SIG-M5 treated with dmso at 0.1 percent for 504 hours (cell line): ENCODE measurements around the gene CTNNBIP1.

Experiments used
- DNase-seq: peaks from one replicate; lab custom pipeline; 2025; ENCODE audit not compliant: unreplicated experiment; lab: John Stamatoyannopoulos, UW

Gene CTNNBIP1

GRCh38 chr1:9905010-9905409 is 5.1 kb downstream of the CTNNBIP1 start:
- no peak for DNase-seq

GRCh38 chr1:9904596-9904995 is 5.5 kb downstream of the CTNNBIP1 start:
- no peak for DNase-seq

DNA sequence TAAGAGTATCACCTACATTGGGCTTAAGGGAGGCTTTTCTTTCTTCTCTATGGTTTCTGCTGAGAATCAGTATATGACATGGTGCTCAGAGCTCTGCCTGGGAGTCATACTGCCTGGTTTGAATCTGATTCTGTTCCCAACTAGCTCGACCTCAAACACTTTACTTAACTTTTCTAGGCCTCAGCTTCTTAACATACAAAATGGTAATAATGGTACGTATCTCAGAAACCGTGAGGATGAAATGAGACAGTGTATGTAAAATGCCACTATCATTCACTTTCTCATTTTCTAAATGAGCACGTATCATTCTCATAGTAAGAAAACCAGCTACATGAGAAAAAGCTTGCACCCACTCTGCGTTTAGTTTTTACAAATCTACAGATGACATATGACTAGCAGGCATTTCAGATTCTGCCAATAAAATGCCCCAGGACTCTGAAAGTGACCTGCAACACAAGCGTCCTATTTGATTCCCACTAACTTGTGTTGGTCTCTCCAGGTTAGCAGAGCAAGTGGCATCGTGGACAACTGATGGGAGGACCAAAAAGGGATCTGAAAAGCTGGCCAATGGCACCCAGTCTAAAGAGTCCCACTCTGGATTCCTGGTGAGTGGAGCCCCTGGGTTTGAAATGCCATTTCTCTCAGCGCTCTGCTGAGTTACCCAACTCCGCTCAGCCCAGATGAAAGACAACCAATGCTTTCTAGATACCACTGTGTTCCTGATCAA is 6.1 kb downstream of the CTNNBIP1 start:
- DNase-seq = no peak

- no peak for DNase-seq
These were observed 8.0 kb downstream of the CTNNBIP1 start for GRCh38 chr1:9902060-9902452.

DNA sequence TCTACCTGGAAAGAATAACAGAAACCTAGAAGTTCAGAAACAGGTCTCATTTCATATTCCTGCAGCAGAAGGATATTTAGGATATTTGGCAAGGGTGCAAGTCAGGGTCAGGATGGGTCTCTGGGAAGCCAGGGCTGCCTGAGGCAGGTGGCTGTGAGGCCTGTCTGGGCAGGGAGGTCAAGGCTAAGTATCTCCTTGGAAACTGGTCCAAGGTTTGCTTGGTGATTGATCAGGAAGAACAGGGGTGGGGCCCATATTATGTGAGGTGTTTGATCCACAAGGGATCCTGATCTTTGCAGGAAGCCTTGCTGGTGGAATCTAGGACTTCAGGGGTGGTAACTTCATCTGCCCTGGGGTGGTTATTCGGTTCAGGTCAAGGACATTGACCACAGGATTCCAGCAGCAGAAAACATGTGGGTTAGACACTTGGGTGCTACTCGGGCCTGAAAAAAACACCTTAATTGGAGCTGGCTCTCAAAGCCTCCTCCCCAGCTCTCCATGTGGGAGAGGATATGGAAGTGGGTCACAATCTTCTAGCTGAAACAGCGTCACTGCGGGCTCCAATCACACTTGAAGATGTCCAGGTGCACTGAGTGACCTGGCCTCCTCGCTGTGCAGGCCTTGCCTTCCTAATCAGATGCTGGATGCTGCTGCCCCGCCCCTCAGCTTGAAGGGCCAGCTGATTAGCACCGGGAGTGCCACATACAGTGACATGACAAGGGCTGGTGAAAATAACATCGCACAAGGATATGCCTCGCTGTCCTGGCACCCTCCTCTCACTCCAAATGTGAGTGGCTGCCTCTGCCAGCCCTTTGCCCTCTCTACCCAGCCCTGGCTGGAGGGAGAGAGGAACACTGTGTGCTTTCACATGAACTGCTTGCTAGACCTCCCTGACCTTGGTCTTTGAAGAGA is 8.7 kb downstream of the CTNNBIP1 start:
- no peak for DNase-seq

DNA sequence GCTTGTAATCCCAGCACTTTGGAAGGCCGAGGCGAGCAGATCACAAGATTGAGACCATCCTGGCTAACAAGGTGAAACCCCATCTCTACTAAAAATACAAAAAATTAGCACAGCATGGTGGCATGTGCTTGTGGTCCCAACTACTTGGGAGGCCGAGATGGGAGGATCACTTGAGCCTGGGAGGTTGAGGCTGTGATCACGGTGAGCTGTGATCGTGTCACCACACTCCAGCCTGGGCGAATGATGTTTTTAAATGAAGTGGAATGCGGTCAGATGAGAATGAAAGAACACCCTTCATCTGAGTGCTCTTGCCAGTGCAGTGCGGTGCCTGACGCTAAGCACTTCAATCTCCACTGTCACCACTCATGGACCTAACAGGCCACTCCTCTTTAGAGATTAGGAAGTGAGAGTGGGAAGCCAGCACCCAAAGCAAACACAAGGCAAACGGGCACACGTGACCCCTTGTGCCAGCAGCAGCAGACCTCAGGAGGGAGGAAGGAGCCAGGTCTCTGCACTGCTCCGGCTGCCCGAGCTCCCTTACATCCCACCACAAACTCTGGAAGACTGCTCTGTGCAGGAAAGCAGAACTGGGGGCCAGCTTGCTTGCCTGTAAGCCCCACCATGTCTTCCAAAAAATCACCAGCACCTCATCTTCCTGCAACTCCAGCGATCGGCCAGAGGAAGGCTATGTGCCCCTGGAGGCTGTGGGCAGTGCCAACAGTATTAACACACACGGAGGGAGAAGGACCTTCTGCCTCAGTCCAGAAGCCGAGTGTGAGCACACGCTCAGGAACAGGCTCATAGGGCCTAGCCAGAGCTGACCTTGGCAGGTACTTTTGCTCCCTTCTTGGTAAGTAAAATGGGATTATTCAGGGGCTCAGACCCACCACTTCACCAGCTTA is 9.7 kb downstream of the CTNNBIP1 start:
- peak; percentile 92 for DNase-seq

GRCh38 chr1:9894115-9894514 is 16.0 kb downstream of the CTNNBIP1 start:
- DNase-seq = no peak

DNA sequence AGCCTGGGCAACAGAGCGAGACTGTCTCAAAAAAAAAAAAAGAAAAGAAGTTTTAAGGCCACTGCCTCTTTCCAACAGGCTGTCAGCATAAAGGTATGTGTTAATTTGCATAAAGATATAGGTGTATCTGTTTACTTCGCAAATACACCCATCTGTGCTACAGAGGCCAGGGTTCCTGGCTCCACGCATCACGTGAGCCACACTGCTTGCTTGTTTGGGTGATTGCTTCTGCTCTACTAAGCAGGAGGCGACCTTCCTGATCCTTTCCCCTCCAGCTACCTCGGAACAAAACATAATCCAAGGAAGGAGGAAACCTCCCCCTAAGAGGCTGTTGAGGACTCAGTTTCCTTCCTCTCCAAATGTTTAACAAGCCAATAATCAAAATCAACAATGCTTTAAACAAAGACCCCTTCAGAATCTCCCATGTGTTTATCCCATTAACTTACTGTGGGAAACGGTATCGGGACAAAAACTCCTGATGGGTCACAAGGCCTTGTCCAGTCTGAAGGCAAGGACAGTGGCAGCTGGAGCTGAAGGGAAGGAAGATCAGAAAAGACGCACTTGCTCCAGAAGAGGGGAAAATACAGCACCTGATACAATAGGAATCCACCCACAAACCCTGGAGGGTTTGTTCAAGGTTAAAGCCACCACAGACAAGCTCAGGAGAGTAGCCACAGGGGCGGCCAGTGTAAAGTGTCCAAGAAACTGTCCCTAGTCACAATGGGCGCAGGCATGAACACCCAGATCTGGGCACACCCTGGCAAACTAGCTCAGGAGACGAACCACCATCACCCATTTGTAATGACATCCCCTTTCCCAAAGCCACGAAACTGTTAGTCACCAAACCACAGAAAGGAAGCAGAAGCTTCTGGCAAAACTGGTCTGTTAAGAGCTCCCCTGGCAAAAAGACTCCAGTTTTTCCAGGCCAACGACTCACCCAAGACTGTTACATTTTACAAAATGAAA is 17.2 kb downstream of the CTNNBIP1 start:
- peak; percentile 83 for DNase-seq

DNA sequence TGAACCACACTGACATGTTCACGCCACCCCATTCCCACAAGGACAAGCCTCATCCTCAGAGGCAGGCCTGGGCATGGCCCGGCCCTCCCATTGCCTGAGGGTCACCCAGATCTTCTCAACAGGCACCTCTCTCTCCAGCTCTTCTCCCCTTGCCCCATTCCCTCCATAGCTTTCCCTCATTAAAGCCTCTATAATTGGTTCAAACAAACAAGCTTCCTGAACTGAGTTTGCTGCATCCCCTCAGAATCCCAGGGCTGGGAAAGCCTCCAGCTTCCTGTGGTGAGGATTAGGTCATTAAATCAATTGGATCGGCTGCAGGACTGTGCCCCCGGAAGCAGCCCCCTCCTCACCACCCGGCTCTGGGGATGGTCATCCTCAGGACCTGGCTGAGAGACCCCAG is 18.9 kb downstream of the CTNNBIP1 start:
- DNase-seq = no peak

DNA sequence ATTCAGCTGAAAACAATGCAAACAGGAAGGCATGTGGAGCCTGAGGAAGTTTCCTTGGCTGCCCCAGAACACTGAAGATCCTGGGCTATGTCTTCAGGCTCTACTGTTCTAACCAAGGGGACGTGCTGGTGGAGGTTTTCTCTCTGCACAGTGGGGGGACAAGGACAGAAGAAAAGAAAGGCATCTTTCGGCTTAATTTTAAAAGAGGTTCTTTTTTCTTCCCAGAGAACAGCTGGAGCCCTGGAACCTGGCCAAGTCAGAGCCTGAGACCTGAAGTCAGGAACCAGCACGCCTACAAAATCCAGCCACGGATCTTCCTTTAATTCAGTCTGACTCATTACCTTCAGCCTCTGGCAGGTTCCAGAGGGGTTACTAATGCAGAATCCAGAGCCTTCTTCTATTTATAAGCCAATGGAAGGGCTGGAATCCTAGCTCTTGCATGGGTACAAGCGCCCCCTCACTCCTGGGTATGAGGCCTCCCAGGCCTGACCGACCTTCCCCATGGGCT is 19.8 kb downstream of the CTNNBIP1 start:
- no peak for DNase-seq

GRCh38 chr1:9889411-9889810 is 20.7 kb downstream of the CTNNBIP1 start:
- DNase-seq = no peak

DNA sequence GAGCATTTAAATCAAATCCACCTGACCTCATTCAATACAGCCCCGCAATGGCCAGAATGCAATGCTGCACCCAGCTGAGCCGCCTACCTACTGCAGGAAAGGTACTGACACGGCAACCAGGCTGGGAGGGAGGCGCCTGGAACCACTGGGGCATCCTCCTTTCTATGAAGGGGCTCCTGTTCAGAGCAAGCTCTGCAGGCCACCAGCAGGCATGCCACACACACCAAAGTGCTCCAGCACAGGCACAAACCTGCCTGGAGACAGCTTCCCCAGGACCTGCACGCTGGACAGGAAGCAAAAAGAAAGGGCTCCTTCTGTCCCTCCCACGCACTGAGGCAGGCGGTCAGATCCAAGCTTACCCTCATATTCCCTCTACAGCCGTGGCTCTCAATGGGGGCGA is 21.2 kb downstream of the CTNNBIP1 start:
- no peak for DNase-seq

- no peak for DNase-seq
These were observed 23.0 kb downstream of the CTNNBIP1 start for GRCh38 chr1:9887070-9887469.

DNA sequence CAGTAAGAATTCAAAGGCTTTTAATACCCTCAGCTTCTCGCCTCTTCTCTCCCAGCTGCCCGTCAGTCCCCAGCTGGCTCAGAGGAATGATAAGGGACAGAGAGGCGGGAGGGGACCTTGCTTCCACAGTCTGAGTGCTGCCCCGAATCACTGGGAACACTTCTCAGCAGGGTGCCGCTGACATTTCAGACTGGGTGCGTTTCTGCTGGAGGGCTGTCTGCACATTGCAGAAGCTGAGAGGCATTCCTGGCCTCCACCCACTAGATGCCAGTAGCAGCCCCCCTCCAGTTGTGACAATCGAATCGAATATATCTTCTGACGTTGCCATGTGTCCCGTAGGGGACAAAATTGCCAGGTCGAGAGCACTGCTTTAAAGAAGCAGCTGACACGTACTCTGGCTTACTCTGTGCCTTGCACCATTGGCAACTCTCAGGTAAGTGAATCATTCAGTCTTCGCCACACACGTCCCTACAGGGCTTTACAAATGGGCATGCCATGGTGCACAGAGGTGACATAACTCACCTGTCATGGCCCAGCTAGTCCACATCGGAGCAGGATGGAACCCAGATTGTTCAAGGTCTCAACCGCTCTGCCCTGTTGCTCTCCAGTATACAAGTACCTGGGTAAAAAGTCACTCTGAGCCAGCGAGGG is 23.9 kb downstream of the CTNNBIP1 start:
- no peak for DNase-seq

DNA sequence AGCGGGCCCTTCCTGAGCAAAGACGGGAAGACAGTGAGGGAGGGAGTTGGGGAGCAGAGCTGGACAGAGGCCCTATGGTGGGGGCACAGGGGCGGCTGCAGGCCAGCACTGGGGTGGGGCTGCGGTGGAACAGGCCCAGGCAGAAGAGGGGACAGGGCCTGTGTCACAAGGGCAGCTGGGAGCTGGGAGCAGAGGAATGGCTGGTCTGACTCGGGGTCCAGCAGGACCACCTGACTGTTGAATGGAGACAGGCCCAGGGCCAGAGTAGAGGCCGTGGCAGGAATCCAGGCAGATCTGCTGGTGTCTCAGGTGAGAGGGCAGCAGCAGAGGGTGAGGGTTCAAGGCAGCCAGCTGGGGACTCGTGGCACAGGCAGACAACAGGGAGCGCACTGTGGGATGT is 25.3 kb downstream of the CTNNBIP1 start:
- DNase-seq = no peak

DNA sequence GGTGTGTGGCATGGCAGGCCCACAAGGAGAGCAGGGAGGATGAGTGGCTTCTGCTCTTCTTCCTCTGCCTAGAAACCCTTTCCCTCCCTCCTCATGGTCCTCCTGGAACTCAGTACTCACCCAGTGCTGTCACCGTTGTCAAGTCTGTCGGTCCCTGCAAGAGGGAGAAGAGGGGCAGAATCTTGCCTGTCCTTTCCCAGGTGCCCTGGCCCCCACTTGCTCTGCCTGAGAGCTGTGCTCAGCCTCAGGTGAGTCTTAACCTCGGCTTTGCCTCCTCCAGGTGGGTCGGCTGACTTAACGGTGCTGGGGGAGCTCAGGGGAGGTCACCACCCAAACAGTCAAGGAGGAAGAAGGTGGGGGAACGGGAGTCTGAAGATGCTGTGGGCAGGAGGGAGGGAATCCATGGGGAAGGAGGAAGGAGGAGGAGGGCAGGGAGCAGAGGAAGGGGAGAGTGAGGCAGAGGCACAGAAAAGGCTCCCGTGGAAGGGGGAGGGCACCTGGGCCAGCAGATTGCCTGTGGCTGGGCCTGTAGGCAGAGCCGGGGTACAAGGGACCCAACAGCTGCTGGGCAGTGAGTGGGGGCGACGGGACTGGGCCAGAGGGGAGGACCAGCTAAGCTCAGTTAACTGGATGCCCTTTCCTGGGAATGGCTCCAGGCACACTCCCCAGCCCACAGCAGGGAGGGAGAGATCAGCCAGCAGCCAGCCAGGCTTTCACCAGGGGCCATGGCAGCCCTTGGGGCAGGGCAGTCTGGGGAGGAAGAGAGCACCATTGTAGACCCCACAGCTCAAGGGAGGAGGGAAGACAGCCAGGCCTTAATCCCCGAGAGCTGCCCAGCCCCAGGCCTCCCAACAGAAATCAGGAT is 26.3 kb downstream of the CTNNBIP1 start:
- no peak for DNase-seq

DNA sequence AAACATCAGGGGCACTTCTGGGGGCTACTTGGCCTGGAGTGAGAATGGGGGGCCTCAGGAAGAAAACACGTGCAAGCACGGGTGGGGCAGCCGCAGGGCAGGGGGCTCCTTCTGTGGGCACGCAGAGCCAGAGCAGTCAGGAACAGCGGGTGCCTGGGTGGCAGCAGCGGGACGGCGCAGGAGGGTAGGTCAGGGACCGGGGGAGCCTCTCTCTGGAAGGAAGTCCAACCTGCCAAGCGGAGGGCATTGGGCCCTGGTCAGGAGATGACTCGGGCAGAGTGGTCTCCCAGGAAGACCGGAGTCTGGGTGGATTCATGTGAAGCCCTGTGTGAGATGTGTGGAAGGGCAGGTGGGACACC is 27.1 kb downstream of the CTNNBIP1 start:
- DNase-seq = no peak

DNA sequence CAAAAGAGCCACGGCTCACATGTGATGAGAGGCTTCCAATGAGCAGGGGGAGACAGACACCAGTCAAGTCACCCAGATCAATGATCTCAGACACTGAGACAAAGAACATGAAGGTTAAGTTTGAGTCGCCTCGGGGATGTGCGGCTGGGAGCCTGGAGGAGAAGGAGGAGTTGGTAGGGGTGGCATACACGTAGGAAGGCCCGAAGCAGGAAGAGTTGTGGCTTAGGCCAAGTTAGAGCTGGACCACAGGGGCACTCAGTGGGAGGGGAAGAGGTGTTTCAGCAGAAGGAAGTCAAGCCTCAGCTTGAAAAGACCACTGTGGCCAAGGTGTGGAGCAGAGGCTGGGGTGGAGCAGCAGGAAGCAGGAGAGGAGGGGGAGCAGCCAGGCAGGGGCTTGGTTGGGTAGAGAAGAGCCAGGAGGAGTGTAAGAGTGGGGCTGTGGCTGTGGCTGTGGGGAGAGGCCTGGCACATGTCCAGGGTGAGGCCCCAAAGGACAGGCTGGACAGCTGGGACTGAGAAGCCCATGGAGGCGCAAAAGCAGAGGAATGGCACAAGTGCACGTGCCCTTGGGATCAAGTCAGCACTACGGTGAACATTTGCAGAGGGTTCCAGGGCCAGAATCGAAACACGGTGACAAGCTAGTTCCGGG is 27.6 kb downstream of the CTNNBIP1 start:
- no peak for DNase-seq
